ENCODE results near the gene LSM14B. TPM values are rescaled to one million over a fixed set of nuclear protein-coding genes. Genes with fewer than 3 reads are reported as not detected.

The LSM14B gene
- total RNA-seq, 4 donors from 2014 or later: 32.4 to 45.7 (median 37.0) TPM

DNA sequence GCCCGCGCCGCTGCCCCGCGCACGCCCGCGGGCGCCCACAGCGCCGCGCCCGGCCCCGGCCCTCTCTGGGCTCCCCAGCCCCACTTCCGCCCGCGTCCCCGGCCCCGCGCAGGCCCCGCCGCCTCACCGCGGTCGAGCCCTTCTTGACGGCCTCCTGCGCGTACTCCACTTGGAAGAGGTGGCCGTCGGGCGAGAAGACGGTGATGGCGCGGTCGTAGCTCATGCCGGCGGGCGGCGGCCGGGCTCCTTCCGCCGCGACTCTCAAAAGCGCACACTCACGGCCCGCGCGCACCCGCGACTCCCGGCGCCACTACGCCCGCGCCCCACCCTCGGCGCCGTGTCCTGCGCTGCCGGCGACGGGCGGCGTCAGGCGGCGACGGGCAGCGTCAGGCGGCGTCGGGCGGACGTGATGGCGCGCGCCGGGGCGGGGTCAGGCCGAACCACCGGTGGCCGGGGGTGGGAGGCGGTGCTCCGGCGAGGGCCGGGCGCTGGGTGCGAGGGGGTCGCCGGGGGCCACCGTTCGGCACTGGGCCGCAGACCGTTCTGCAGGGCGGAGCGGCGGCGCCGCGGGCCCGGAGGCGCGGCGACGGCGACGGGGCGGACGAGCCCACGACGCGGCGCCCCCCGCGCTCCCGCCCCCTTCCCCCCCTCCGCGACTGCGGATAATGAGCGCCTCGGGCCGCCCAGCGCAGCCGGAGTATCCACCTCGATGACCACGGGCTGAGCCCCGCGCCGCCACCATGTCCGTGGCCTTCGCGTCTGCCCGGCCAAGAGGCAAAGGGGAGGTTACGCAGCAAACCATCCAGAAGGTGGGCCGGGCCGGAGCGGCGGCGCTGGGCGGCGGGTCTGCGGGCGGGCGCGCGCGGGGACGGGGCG lies 21.0 kb downstream of the LSM14B start, which contains the start of the genes PSMA7 and SS18L1:
Gene PSMA7, minus strand, starts transcription at position 314 of the 876 bp plus-strand sequence. Its CDS starts 91 bp downstream, at position 223.
Gene SS18L1, plus strand, starts transcription at position 689 of the 876 bp plus-strand sequence. Its CDS starts 52 bp downstream, at position 741.
- H3K27me3 ChIP-seq: no peaks in the 10 kb centered on the region
- H3K36me3 ChIP-seq: peaks cover 17% of the 10 kb centered on the region
- H3K4me3 ChIP-seq: peak within 1 kb of the TSS; percentile 96
- TF ChIP-seq POLR2AphosphoS5 (IDR thresholded peaks at IDR 0.05) (peak in 2 of 3 donors; percentile 31 to 77), POLR2A (IDR thresholded peaks at IDR 0.05) (peak; percentile 71 to 76), EP300 (IDR thresholded peaks at IDR 0.05) (no peak)
- TF ChIP-seq, protein P1, sequence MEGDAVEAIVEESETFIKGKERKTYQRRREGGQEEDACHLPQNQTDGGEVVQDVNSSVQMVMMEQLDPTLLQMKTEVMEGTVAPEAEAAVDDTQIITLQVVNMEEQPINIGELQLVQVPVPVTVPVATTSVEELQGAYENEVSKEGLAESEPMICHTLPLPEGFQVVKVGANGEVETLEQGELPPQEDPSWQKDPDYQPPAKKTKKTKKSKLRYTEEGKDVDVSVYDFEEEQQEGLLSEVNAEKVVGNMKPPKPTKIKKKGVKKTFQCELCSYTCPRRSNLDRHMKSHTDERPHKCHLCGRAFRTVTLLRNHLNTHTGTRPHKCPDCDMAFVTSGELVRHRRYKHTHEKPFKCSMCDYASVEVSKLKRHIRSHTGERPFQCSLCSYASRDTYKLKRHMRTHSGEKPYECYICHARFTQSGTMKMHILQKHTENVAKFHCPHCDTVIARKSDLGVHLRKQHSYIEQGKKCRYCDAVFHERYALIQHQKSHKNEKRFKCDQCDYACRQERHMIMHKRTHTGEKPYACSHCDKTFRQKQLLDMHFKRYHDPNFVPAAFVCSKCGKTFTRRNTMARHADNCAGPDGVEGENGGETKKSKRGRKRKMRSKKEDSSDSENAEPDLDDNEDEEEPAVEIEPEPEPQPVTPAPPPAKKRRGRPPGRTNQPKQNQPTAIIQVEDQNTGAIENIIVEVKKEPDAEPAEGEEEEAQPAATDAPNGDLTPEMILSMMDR (IDR thresholded peaks at IDR 0.05): no peak
- peak; percentile 88 to 91 for DNase-seq (ENCODE audit: low spot score in 2 of 2)
- H3K4me1 ChIP-seq: peaks cover 47% of the 10 kb centered on the region
- no peaks in the 10 kb centered on the region for H3K9me3 ChIP-seq
- WGBS: no CpG with 5 or more reads among the region's 148 CpGs
- H3K27ac ChIP-seq: peak within 1 kb of the TSS; percentile 99

DNA sequence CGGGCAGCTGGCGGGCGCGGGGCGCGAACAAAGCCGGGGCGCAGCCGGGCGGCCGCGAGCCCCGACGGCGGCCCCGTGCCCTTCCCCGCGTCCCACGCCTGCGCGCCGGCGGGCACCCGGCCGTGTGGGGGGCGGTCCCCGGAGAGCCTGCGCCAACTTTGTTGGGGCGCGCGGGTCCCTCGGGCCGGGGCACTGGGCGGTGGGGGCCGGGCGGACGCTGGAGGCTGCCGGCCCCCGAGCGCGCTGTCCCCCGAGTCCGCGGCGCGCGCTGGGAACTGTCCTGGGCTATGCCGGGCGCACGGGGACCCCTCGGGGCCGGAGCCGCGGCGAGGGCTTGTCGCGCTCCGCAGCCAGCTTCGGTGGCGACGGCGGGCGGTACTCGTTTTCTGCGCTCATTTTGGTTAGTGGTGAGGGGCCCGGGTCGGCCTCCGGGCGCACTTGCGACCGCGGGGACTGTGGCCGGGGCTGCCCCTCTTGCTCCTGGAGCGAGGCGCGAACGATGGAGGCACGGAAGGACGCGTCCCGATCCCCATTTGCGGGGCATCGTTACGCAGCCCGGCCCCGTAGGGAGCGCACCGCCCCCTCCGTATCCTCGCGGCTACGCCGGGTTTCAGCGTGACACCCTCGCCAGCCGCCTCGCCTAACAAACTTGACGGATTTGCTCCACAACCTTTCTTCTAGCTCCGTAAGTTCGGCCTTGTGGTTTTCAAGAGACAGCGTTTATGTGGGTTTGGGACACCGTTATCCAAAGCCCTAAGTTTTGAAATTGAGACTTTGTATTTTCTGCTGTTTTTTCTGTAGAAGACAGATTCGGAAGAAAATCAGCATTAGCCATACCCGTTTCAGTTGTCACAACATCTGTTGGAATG lies 21.9 kb downstream of the LSM14B start:
- H3K36me3 ChIP-seq: peaks cover 9% of the 10 kb centered on the region
- 2% methylated on average over 7 of the region's 104 CpGs for WGBS
- no peaks in the 10 kb centered on the region for H3K9me3 ChIP-seq
- H3K27me3 ChIP-seq: no peaks in the 10 kb centered on the region
- TF ChIP-seq POLR2AphosphoS5 (IDR thresholded peaks at IDR 0.05) (peak in 1 of 3 donors; percentile 40), POLR2A (IDR thresholded peaks at IDR 0.05) (no peak), EP300 (IDR thresholded peaks at IDR 0.05) (no peak)
- TF ChIP-seq, protein P1 (IDR thresholded peaks at IDR 0.05): no peak
- peak overlapping the region; percentile 96 for H3K4me3 ChIP-seq
- DNase-seq (ENCODE audit: low spot score in 2 of 2): no peak
- H3K4me1 ChIP-seq: peaks cover 54% of the 10 kb centered on the region
- peak overlapping the region; percentile 99 for H3K27ac ChIP-seq

GRCh38 chr20:62145688-62146018 lies 23.4 kb downstream of the LSM14B start:
- peaks cover 67% of the 10 kb centered on the region for H3K4me1 ChIP-seq
- no peaks in the 10 kb centered on the region for H3K36me3 ChIP-seq
- WGBS: 94% methylated on average over 7 of the region's 7 CpGs
- no peaks in the 10 kb centered on the region for H3K9me3 ChIP-seq
- H3K27ac ChIP-seq: no peak overlapping the region
- TF ChIP-seq, protein P1 (IDR thresholded peaks at IDR 0.05): no peak
- TF ChIP-seq POLR2A (IDR thresholded peaks at IDR 0.05): no peak
- TF ChIP-seq POLR2AphosphoS5 (IDR thresholded peaks at IDR 0.05): no peak
- TF ChIP-seq EP300 (IDR thresholded peaks at IDR 0.05): no peak
- no peak for DNase-seq (ENCODE audit: low spot score in 2 of 2)
- H3K27me3 ChIP-seq: no peaks in the 10 kb centered on the region
- no peak overlapping the region for H3K4me3 ChIP-seq

DNA sequence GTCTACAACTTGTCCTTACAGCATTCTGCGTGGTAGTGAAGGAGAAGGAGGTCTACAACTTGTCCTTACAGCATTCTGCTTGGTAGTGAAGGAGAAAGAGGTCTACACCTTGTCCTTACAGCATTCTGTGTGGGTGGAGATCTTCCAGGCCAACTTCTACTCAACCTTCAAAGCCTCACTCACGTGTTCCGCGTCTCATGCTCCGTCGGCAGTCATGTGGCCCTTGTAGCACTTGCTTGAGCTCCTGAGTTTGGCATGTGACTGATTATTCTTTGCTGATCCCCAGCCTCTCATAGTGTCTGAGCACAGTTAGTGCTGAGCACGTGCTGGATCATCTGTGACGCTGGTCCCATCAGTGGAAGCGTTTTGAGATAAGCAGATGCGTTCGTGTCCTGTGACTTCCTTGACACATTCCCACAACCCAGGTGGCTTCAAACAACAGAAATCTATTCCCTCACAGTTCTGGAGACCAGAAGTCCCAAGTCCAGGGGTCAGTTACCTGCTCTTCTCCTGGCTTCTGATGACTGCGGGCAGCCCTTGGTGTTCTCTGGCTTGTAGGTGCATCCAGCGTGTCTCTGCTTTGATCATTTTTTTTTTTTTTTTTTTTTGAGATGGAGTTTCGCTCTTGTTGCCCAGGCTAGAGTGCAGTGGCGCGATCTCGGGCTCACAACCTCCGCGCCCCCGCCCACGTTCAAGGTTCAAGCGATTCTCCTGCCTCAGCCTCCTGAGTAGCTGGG lies 23.9 kb downstream of the LSM14B start:
- H3K27ac ChIP-seq: no peak overlapping the region
- no peaks in the 10 kb centered on the region for H3K36me3 ChIP-seq
- H3K27me3 ChIP-seq: no peaks in the 10 kb centered on the region
- DNase-seq (ENCODE audit: low spot score in 2 of 2): no peak
- WGBS: 93% methylated on average over 22 of the region's 22 CpGs
- H3K4me3 ChIP-seq: no peak overlapping the region
- no peaks in the 10 kb centered on the region for H3K9me3 ChIP-seq
- peaks cover 67% of the 10 kb centered on the region for H3K4me1 ChIP-seq
- no peak for TF ChIP-seq EP300 (IDR thresholded peaks at IDR 0.05)
- TF ChIP-seq, protein P1 (IDR thresholded peaks at IDR 0.05): no peak
- no peak for TF ChIP-seq POLR2AphosphoS5 (IDR thresholded peaks at IDR 0.05)
- TF ChIP-seq POLR2A (IDR thresholded peaks at IDR 0.05): no peak

All from suprapubic skin (tissue), 4 donors.